Measurements from ENCODE around the gene CLDN18.

CLDN18 gene

GRCh38 chr3:138066383-138066782 lies 56.4 kb downstream of the CLDN18 start:
- Histone ChIP-seq H3K4me3 (ENCODE audit: low read depth in 1 of 2, low read length in 2 of 2) (no peak overlapping the region), H3K36me3 (ENCODE audit: insufficient read depth, low read length) (peaks cover 59% of the 10 kb centered on the region), H3K9me3 (ENCODE audit: low read length) (no peaks in the 10 kb centered on the region), H3K9ac (ENCODE audit: low read length) (no peak overlapping the region), H3K4me1 (ENCODE audit: insufficient read depth, low read length) (peaks cover 10% of the 10 kb centered on the region), H3K27ac (ENCODE audit: low read depth, low read length) (no peak overlapping the region), H3K27me3 (ENCODE audit: control insufficient read depth in 1 of 2, insufficient read depth in 2 of 2, low read length in 2 of 2) (no peaks in the 10 kb centered on the region)

DNA sequence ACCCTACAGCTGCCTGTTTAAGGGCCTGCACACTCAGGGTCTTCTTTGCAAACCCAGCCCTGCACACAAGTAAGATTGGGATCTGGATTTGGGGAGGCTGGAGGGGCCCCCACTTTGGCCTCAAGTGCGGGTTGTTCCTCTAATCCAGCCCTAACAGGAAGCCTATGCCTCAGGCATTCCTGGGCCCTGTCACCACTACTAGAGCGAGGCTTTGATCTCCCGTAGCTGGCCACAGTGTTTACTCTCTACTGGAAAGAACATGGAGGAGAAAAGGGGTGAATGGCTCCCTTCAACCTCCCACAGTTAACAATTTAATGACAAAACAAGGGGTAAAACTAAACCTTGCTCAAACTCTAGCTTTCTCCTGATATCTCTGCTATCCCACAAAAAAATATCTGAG lies 57.0 kb downstream of the CLDN18 start:
- no peaks in the 10 kb centered on the region for H3K9me3 ChIP-seq (ENCODE audit: low read length)
- H3K27me3 ChIP-seq (ENCODE audit: control insufficient read depth in 1 of 2, insufficient read depth in 2 of 2, low read length in 2 of 2): no peaks in the 10 kb centered on the region
- H3K36me3 ChIP-seq (ENCODE audit: insufficient read depth, low read length): peaks cover 63% of the 10 kb centered on the region
- H3K9ac ChIP-seq (ENCODE audit: low read length): no peak overlapping the region
- H3K27ac ChIP-seq (ENCODE audit: low read depth, low read length): no peak overlapping the region
- peaks cover 10% of the 10 kb centered on the region for H3K4me1 ChIP-seq (ENCODE audit: insufficient read depth, low read length)
- H3K4me3 ChIP-seq (ENCODE audit: low read depth in 1 of 2, low read length in 2 of 2): no peak overlapping the region

GRCh38 chr3:138068046-138068445 lies 58.1 kb downstream of the CLDN18 start:
- Histone ChIP-seq H3K4me1 (ENCODE audit: insufficient read depth, low read length) (no peaks in the 10 kb centered on the region), H3K27me3 (ENCODE audit: control insufficient read depth in 1 of 2, insufficient read depth in 2 of 2, low read length in 2 of 2) (no peaks in the 10 kb centered on the region), H3K9ac (ENCODE audit: low read length) (no peak overlapping the region), H3K27ac (ENCODE audit: low read depth, low read length) (no peak overlapping the region), H3K36me3 (ENCODE audit: insufficient read depth, low read length) (peaks cover 52% of the 10 kb centered on the region), H3K9me3 (ENCODE audit: low read length) (no peaks in the 10 kb centered on the region), H3K4me3 (ENCODE audit: low read depth in 1 of 2, low read length in 2 of 2) (no peak overlapping the region)

GRCh38 chr3:138068579-138069174 lies 58.7 kb downstream of the CLDN18 start:
- Histone ChIP-seq H3K9me3 (ENCODE audit: low read length) (no peaks in the 10 kb centered on the region), H3K9ac (ENCODE audit: low read length) (no peak overlapping the region), H3K4me3 (ENCODE audit: low read depth in 1 of 2, low read length in 2 of 2) (no peak overlapping the region), H3K27me3 (ENCODE audit: control insufficient read depth in 1 of 2, insufficient read depth in 2 of 2, low read length in 2 of 2) (no peaks in the 10 kb centered on the region), H3K4me1 (ENCODE audit: insufficient read depth, low read length) (no peaks in the 10 kb centered on the region), H3K27ac (ENCODE audit: low read depth, low read length) (no peak overlapping the region), H3K36me3 (ENCODE audit: insufficient read depth, low read length) (peaks cover 50% of the 10 kb centered on the region)

- no peak overlapping the region for H3K4me3 ChIP-seq (ENCODE audit: low read depth in 1 of 2, low read length in 2 of 2)
- no peak overlapping the region for H3K27ac ChIP-seq (ENCODE audit: low read depth, low read length)
- peaks cover 43% of the 10 kb centered on the region for H3K36me3 ChIP-seq (ENCODE audit: insufficient read depth, low read length)
- H3K27me3 ChIP-seq (ENCODE audit: control insufficient read depth in 1 of 2, insufficient read depth in 2 of 2, low read length in 2 of 2): no peaks in the 10 kb centered on the region
- H3K9ac ChIP-seq (ENCODE audit: low read length): no peak overlapping the region
- no peaks in the 10 kb centered on the region for H3K9me3 ChIP-seq (ENCODE audit: low read length)
- no peaks in the 10 kb centered on the region for H3K4me1 ChIP-seq (ENCODE audit: insufficient read depth, low read length)
These were observed 60.0 kb downstream of the CLDN18 start for GRCh38 chr3:138070006-138070405.

GRCh38 chr3:138072796-138073195 lies 62.8 kb downstream of the CLDN18 start:
- no peak overlapping the region for H3K27ac ChIP-seq (ENCODE audit: low read depth, low read length)
- no peaks in the 10 kb centered on the region for H3K9me3 ChIP-seq (ENCODE audit: low read length)
- no peak overlapping the region for H3K4me3 ChIP-seq (ENCODE audit: low read depth in 1 of 2, low read length in 2 of 2)
- H3K27me3 ChIP-seq (ENCODE audit: control insufficient read depth in 1 of 2, insufficient read depth in 2 of 2, low read length in 2 of 2): no peaks in the 10 kb centered on the region
- H3K4me1 ChIP-seq (ENCODE audit: insufficient read depth, low read length): no peaks in the 10 kb centered on the region
- H3K9ac ChIP-seq (ENCODE audit: low read length): no peak overlapping the region
- peaks cover 33% of the 10 kb centered on the region for H3K36me3 ChIP-seq (ENCODE audit: insufficient read depth, low read length)

DNA sequence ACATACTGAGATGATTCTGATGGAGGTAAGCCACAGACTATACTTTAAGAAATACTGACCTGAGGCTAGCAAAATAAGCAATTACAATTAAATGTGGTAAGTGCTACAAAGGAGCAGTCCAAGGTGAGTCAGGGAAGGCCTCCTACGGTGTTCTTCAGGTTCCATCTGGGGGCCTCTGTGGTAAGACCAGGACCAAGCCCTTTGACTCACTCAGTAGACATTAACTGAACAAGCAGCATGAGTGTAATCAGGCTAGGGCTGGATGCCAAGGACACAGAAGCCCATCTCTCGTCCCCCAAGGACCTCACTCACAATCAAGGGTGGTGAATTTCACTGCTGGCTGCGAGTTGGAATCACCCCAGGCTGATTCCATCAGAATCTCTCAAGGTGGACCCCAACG lies 68.1 kb downstream of the CLDN18 start:
- Histone ChIP-seq H3K36me3 (ENCODE audit: insufficient read depth, low read length) (peaks cover 40% of the 10 kb centered on the region), H3K4me3 (ENCODE audit: low read depth in 1 of 2, low read length in 2 of 2) (no peak overlapping the region), H3K4me1 (ENCODE audit: insufficient read depth, low read length) (no peaks in the 10 kb centered on the region), H3K9me3 (ENCODE audit: low read length) (no peaks in the 10 kb centered on the region), H3K27ac (ENCODE audit: low read depth, low read length) (no peak overlapping the region), H3K9ac (ENCODE audit: low read length) (no peak overlapping the region), H3K27me3 (ENCODE audit: control insufficient read depth in 1 of 2, insufficient read depth in 2 of 2, low read length in 2 of 2) (no peaks in the 10 kb centered on the region)

GRCh38 chr3:138078901-138079344 lies 69.0 kb downstream of the CLDN18 start:
- H3K36me3 ChIP-seq (ENCODE audit: insufficient read depth, low read length): peaks cover 48% of the 10 kb centered on the region
- no peak overlapping the region for H3K4me3 ChIP-seq (ENCODE audit: low read depth in 1 of 2, low read length in 2 of 2)
- no peaks in the 10 kb centered on the region for H3K4me1 ChIP-seq (ENCODE audit: insufficient read depth, low read length)
- H3K9ac ChIP-seq (ENCODE audit: low read length): no peak overlapping the region
- H3K27me3 ChIP-seq (ENCODE audit: control insufficient read depth in 1 of 2, insufficient read depth in 2 of 2, low read length in 2 of 2): no peaks in the 10 kb centered on the region
- no peaks in the 10 kb centered on the region for H3K9me3 ChIP-seq (ENCODE audit: low read length)
- H3K27ac ChIP-seq (ENCODE audit: low read depth, low read length): no peak overlapping the region

- peaks cover 53% of the 10 kb centered on the region for H3K36me3 ChIP-seq (ENCODE audit: insufficient read depth, low read length)
These were observed 69.9 kb downstream of the CLDN18 start for GRCh38 chr3:138079901-138080300.

GRCh38 chr3:138081371-138082084 lies 71.6 kb downstream of the CLDN18 start:
- Histone ChIP-seq H3K27me3 (ENCODE audit: control insufficient read depth in 1 of 2, insufficient read depth in 2 of 2, low read length in 2 of 2) (no peaks in the 10 kb centered on the region), H3K4me3 (ENCODE audit: low read depth in 1 of 2, low read length in 2 of 2) (no peak overlapping the region), H3K9me3 (ENCODE audit: low read length) (no peaks in the 10 kb centered on the region), H3K9ac (ENCODE audit: low read length) (no peak overlapping the region), H3K4me1 (ENCODE audit: insufficient read depth, low read length) (no peaks in the 10 kb centered on the region), H3K27ac (ENCODE audit: low read depth, low read length) (no peak overlapping the region), H3K36me3 (ENCODE audit: insufficient read depth, low read length) (peaks cover 52% of the 10 kb centered on the region)

More at GRCh38 chr3:138079901-138080300, 69.9 kb downstream of the CLDN18 start:
- no peaks in the 10 kb centered on the region for H3K9me3 ChIP-seq (ENCODE audit: low read length)
- H3K9ac ChIP-seq (ENCODE audit: low read length): no peak overlapping the region
- no peaks in the 10 kb centered on the region for H3K27me3 ChIP-seq (ENCODE audit: control insufficient read depth in 1 of 2, insufficient read depth in 2 of 2, low read length in 2 of 2)
- H3K4me3 ChIP-seq (ENCODE audit: low read depth in 1 of 2, low read length in 2 of 2): no peak overlapping the region
- H3K27ac ChIP-seq (ENCODE audit: low read depth, low read length): no peak overlapping the region
- no peaks in the 10 kb centered on the region for H3K4me1 ChIP-seq (ENCODE audit: insufficient read depth, low read length)

DNA sequence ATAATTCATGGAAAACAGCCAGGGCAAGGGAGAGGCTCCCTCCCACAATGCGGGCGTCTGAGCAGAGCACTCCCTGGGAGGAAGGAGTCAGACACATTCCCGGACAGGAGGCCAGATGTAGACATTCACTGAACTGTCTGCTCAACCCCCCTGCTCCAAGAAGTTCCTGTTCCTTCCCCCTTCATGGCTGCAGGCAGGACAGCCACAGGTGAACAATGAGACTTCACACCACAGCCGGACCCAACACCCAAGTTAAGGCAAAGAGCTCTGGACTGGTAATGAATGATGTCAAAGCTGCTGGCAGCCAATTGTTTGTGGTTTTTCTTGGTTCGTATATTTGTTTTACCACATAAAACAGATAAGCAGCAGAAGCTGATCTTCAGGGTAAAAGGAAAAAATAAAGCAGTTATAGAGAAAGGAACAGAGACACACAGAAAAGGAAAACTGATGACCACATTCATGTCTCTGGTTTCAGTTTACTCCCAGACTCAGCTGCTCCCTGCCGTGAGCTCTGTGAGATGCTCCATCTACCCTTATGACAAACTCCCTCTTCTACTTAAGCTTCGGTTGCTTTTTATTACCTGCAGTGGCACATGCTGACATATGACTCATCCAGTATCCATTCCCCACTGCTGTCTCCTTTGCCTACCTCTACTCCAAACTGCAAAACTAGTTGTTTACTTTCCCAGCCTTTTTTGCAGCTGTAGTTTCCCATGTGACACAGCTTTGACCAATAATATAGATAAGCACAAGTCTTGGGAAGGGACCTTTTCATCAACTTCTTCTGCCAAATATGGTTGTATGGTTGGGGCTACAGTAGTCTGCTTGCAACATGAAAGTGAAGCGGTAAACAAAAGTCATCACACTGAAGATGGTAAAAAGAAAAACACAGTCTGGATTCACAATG lies 72.4 kb downstream of the CLDN18 start:
- H3K9me3 ChIP-seq (ENCODE audit: low read length): no peaks in the 10 kb centered on the region
- no peaks in the 10 kb centered on the region for H3K27me3 ChIP-seq (ENCODE audit: control insufficient read depth in 1 of 2, insufficient read depth in 2 of 2, low read length in 2 of 2)
- peak overlapping the region; percentile 50 for H3K27ac ChIP-seq (ENCODE audit: low read depth, low read length)
- H3K4me1 ChIP-seq (ENCODE audit: insufficient read depth, low read length): no peaks in the 10 kb centered on the region
- peaks cover 54% of the 10 kb centered on the region for H3K36me3 ChIP-seq (ENCODE audit: insufficient read depth, low read length)
- H3K4me3 ChIP-seq (ENCODE audit: low read depth in 1 of 2, low read length in 2 of 2): peak overlapping the region in 1 of 2 donors; percentile 9
- no peak overlapping the region for H3K9ac ChIP-seq (ENCODE audit: low read length)
